SK-N-MC (cell line): Measurements from ENCODE around the gene AGBL1.
"Not testable (repeated sequence)": the region's sequence is repeated elsewhere in the genome, so short reads cannot be mapped to it uniquely, and the experiment has no call there.

ENCODE experiments used
- EZH2 ChIP-seq: fragments of 200-600 bp; sonication (generic); IDR thresholded peaks from one replicate; pipeline ENCODE4 v1.6.1; 2017; ENCODE audit warnings: antibody characterized with exemption
- FOXP2 ChIP-seq: optimal IDR thresholded peaks from 2 replicates; pipeline ENCODE3; 2011; ENCODE audit warnings: mild to moderate bottlenecking, moderate library complexity; ENCODE audit not compliant: insufficient read depth; ENCODE audit errors: extremely low read length, control extremely low read depth
- POLR2AphosphoS5 ChIP-seq: IDR thresholded peaks from 2 replicates; pipeline ENCODE4 v1.6.1; 2012; ENCODE audit warnings: mild to moderate bottlenecking, low read depth, low read length, borderline replicate concordance

- not testable (repeated sequence) for TF ChIP-seq POLR2AphosphoS5, EZH2, FOXP2
These were observed 962.9 kb downstream of the AGBL1 start for GRCh38 chr15:87042619-87043018.
